HEK293T (cell line): Measurements from ENCODE around the gene EXOC4.

ENCODE experiments used
- ARNT ChIP-seq: fragments of 450-650 bp; IDR thresholded peaks from 2 replicates; pipeline ENCODE4 v1.6.1; 2017; ENCODE audit warnings: mild to moderate bottlenecking
- BHLHE40 ChIP-seq: fragments of 450-650 bp; IDR thresholded peaks from 2 replicates; pipeline ENCODE4 v1.6.1; 2016; ENCODE audit warnings: mild to moderate bottlenecking, moderate library complexity, borderline replicate concordance
- CTBP1 ChIP-seq: fragments of 450-650 bp; IDR thresholded peaks from 2 replicates; pipeline ENCODE4 v1.6.1; 2016; ENCODE audit warnings: borderline replicate concordance
- ELF4 ChIP-seq: fragments of 450-650 bp; IDR thresholded peaks from 2 replicates; pipeline ENCODE4 v1.6.1; 2017; ENCODE audit warnings: antibody characterized with exemption
- FOXA1 ChIP-seq: fragments of 450-650 bp; IDR thresholded peaks from 2 replicates; pipeline ENCODE4 v1.6.1; 2016; ENCODE audit warnings: mild to moderate bottlenecking
- FOXK2 ChIP-seq: fragments of 450-650 bp; IDR thresholded peaks from 2 replicates; pipeline ENCODE4 v1.6.1; 2016; ENCODE audit warnings: mild to moderate bottlenecking
- FOXM1 ChIP-seq: fragments of 450-650 bp; IDR thresholded peaks from 2 replicates; pipeline ENCODE4 v1.6.1; 2017; ENCODE audit warnings: mild to moderate bottlenecking, borderline replicate concordance
- NFRKB ChIP-seq: fragments of 450-650 bp; IDR thresholded peaks from 2 replicates; pipeline ENCODE4 v1.6.1; 2016; ENCODE audit warnings: mild to moderate bottlenecking, moderate library complexity
- PKNOX1 ChIP-seq: fragments of 450-650 bp; IDR thresholded peaks from 2 replicates; pipeline ENCODE4 v1.6.1; 2016
- SP1 ChIP-seq: fragments of 450-650 bp; IDR thresholded peaks from 2 replicates; pipeline ENCODE4 v1.6.1; 2017
- SUZ12 ChIP-seq: fragments of 450-650 bp; IDR thresholded peaks from 2 replicates; pipeline ENCODE4 v1.6.1; 2016; ENCODE audit warnings: mild to moderate bottlenecking
- TARDBP ChIP-seq: fragments of 450-650 bp; IDR thresholded peaks from 2 replicates; pipeline ENCODE4 v1.6.1; 2016
- ZNF384 ChIP-seq: fragments of 450-650 bp; IDR thresholded peaks from 2 replicates; pipeline ENCODE4 v1.6.1; 2016

DNA sequence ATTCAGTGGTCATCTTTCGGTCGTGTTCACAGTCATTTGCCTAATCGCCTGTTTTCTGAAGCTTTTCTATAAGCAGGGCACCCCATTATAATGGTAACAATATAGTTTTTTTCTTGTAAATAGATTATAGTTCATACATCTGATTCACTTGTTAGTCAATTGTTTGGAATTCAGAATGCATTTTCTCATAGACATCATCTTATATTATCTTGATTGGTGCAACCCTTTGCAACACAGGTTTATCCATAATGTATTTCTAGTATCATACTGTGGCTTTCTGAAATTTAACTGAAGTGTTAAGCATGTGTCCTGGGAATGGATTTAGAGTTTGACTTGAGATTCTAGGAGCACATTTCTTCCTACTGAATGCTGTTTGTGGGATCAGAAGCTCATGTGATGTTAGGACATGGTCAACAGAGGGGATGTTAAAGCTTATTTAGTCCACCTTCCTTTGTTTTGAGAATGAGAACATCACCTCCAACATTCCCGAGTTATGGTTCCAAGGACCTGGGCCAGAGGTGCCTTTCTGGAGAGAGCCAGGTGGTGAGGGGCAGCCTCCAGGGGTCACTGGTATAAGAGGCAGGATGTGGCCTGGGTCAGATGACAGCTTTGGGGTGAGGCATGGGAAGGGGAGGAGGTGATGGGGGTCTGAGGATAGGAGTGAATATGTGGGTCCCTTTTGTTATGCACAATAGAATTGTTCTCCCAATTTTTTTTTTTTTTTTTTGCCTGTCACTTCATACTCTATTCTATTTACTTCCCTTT is 415.6 kb downstream of the EXOC4 start:
- no peak for TF ChIP-seq CTBP1
- no peak for TF ChIP-seq SP1
- no peak for TF ChIP-seq SUZ12
- no peak for TF ChIP-seq ELF4
- no peak for TF ChIP-seq FOXM1
- no peak for TF ChIP-seq ZNF384
- no peak for TF ChIP-seq ARNT
- TF ChIP-seq BHLHE40, result no peak
- TF ChIP-seq FOXK2, result no peak
- no peak for TF ChIP-seq TARDBP
- TF ChIP-seq NFRKB, result no peak
- no peak for TF ChIP-seq FOXA1
- no peak for TF ChIP-seq PKNOX1
